Inflammatory macrophage treated with lipopolysaccharide for 1 hour (primary cell): ENCODE data around the gene SCAP.
"Not testable (repeated sequence)": the region's sequence is repeated elsewhere in the genome, so short reads cannot be mapped to it uniquely, and the experiment has no call there.

Experiments
- DNase-seq, 2 donors: peaks; one replicate each; pipeline ENCODE4 v3.0.0-alpha.2; 2020 to 2022

The SCAP gene

GRCh38 chr3:47480267-47480666, 4.5 kb upstream of the SCAP start:
- DNase-seq = not testable (repeated sequence)

- DNase-seq = no peak
Observed at GRCh38 chr3:47479826-47480160, 4.1 kb upstream of the SCAP start.

- no peak for DNase-seq
Observed at GRCh38 chr3:47478022-47478421, 2.3 kb upstream of the SCAP start.

- DNase-seq = no peak
Observed at GRCh38 chr3:47476644-47477199, 981 bp upstream of the SCAP start.

- DNase-seq = no peak
Observed at GRCh38 chr3:47476330-47476626, 537 bp upstream of the SCAP start.

GRCh38 chr3:47475029-47475569, 642 bp downstream of the SCAP start:
- DNase-seq = peak in 1 of 2 donors; percentile 33

- no peak for DNase-seq
Observed at GRCh38 chr3:47473391-47473790, 2.4 kb downstream of the SCAP start.

GRCh38 chr3:47469616-47470015, 6.1 kb downstream of the SCAP start:
- DNase-seq = no peak

- not testable (repeated sequence) for DNase-seq
Observed at GRCh38 chr3:47468315-47468714, 7.4 kb downstream of the SCAP start.

GRCh38 chr3:47464588-47464987, 11.2 kb downstream of the SCAP start:
- DNase-seq = peak; percentile 80

- not testable (repeated sequence) for DNase-seq
Observed at GRCh38 chr3:47459534-47460085, 16.1 kb downstream of the SCAP start.

- no peak for DNase-seq
Observed at GRCh38 chr3:47456984-47457383, 18.8 kb downstream of the SCAP start.

GRCh38 chr3:47455806-47456452, 19.8 kb downstream of the SCAP start:
- peak in 1 of 2 donors; percentile 45 for DNase-seq

- no peak for DNase-seq
Observed at GRCh38 chr3:47452453-47453215, 23.1 kb downstream of the SCAP start.

- DNase-seq = no peak
Observed at GRCh38 chr3:47444103-47444502, 31.6 kb downstream of the SCAP start.

GRCh38 chr3:47443611-47443995, 32.1 kb downstream of the SCAP start:
- DNase-seq = no peak

GRCh38 chr3:47441796-47442551, 33.8 kb downstream of the SCAP start:
- no peak for DNase-seq

GRCh38 chr3:47440131-47440530, 35.6 kb downstream of the SCAP start:
- DNase-seq = peak in 1 of 2 donors; percentile 21

GRCh38 chr3:47436180-47436579, 39.6 kb downstream of the SCAP start:
- no peak for DNase-seq

- no peak for DNase-seq
Observed at GRCh38 chr3:47434849-47435248, 40.9 kb downstream of the SCAP start.

GRCh38 chr3:47433796-47434195, 41.9 kb downstream of the SCAP start:
- no peak for DNase-seq

- DNase-seq = no peak
Observed at GRCh38 chr3:47432673-47433072, 43.1 kb downstream of the SCAP start.

- no peak for DNase-seq
Observed at GRCh38 chr3:47431225-47431624, 44.5 kb downstream of the SCAP start.
